ENCODE measurements around the gene SPATA18. TPM values are rescaled to one million over a fixed set of nuclear protein-coding genes. Genes with fewer than 3 reads are reported as not detected.

Gene SPATA18
- total RNA-seq, 1 donor from 2014 or later: 1.6 TPM

- Histone ChIP-seq H3K4me3 (peak overlapping the region; percentile 90), H3K27ac (replicated peaks) (peak overlapping the region; percentile 93), H3K9me3 (replicated peaks) (no peaks in the 10 kb centered on the region), H3K36me3 (no peaks in the 10 kb centered on the region), H3K4me1 (peaks cover 47% of the 10 kb centered on the region), H3K27me3 (ENCODE audit: low read depth) (peaks cover 4% of the 10 kb centered on the region)
- intact Hi-C loops (cut with micrococcal nuclease): no loop called here
- DNase-seq: peak; percentile 33
- TF ChIP-seq CTCF (IDR thresholded peaks at IDR 0.05; ENCODE audit: borderline replicate concordance): no peak
These were observed 13.4 kb upstream of the SPATA18 start for GRCh38 chr4:52037689-52038102.

GRCh38 chr4:52038103-52038912 is 12.8 kb upstream of the SPATA18 start, which contains the start of gene SGCB:
TSS of gene SGCB (minus strand) at chr4:52038299. CDS start at chr4:52038259, 40 bp downstream.
- peaks cover 45% of the 10 kb centered on the region for H3K4me1 ChIP-seq
- peak; percentile 76 for DNase-seq
- no peaks in the 10 kb centered on the region for H3K9me3 ChIP-seq (replicated peaks)
- no peaks in the 10 kb centered on the region for H3K36me3 ChIP-seq
- intact Hi-C loops (cut with micrococcal nuclease): no loop called here
- peak within 1 kb of the TSS; percentile 90 for H3K4me3 ChIP-seq
- H3K27ac ChIP-seq (replicated peaks): peak within 1 kb of the TSS; percentile 93
- peak; percentile 18 for TF ChIP-seq CTCF (IDR thresholded peaks at IDR 0.05; ENCODE audit: borderline replicate concordance)
- H3K27me3 ChIP-seq (ENCODE audit: low read depth): peaks cover 7% of the 10 kb centered on the region

GRCh38 chr4:52045028-52045427 is 6.1 kb upstream of the SPATA18 start:
- intact Hi-C loops (cut with micrococcal nuclease): no loop called here
- Histone ChIP-seq H3K9me3 (replicated peaks) (no peaks in the 10 kb centered on the region), H3K4me1 (no peaks in the 10 kb centered on the region)

GRCh38 chr4:52049266-52049665 is 1.8 kb upstream of the SPATA18 start:
- TF ChIP-seq CTCF (IDR thresholded peaks at IDR 0.05; ENCODE audit: borderline replicate concordance): no peak
- Histone ChIP-seq H3K27ac (replicated peaks) (no peak overlapping the region), H3K9me3 (replicated peaks) (no peaks in the 10 kb centered on the region), H3K36me3 (no peaks in the 10 kb centered on the region), H3K27me3 (ENCODE audit: low read depth) (peaks cover 22% of the 10 kb centered on the region), H3K4me1 (peaks cover 22% of the 10 kb centered on the region), H3K4me3 (no peak overlapping the region)
- intact Hi-C loops (cut with micrococcal nuclease): no loop called here
- DNase-seq: no peak

More at GRCh38 chr4:52045028-52045427, 6.1 kb upstream of the SPATA18 start:
- Histone ChIP-seq H3K4me3 (no peak overlapping the region), H3K36me3 (no peaks in the 10 kb centered on the region), H3K27ac (replicated peaks) (no peak overlapping the region), H3K27me3 (ENCODE audit: low read depth) (peaks cover 17% of the 10 kb centered on the region)
- TF ChIP-seq CTCF (IDR thresholded peaks at IDR 0.05; ENCODE audit: borderline replicate concordance): no peak
- DNase-seq: no peak

GRCh38 chr4:52051615-52052474 is 741 bp downstream of the SPATA18 start:
- peaks cover 22% of the 10 kb centered on the region for H3K4me1 ChIP-seq
- TF ChIP-seq CTCF (IDR thresholded peaks at IDR 0.05; ENCODE audit: borderline replicate concordance): no peak
- H3K27ac ChIP-seq (replicated peaks): peak overlapping the region; percentile 74
- no peaks in the 10 kb centered on the region for H3K36me3 ChIP-seq
- H3K4me3 ChIP-seq: peak overlapping the region; percentile 74
- H3K27me3 ChIP-seq (ENCODE audit: low read depth): peaks cover 19% of the 10 kb centered on the region
- intact Hi-C loops (cut with micrococcal nuclease): no loop called here
- H3K9me3 ChIP-seq (replicated peaks): no peaks in the 10 kb centered on the region
- peak; percentile 74 for DNase-seq
